Activated B cell treated with CpG ODN at 0.5 μM for 24 hours (primary cell): ENCODE results near the gene CROCC2. TPM values are rescaled to one million over a fixed set of nuclear protein-coding genes. Genes with fewer than 3 reads are reported as not detected.

ENCODE experiments used
- ATAC-seq: fragments of 200-7000 bp; cut with Tn5 transposase; one replicate; pipeline ENCODE4 v1.10.0; 2021; ENCODE audit warnings: low read depth, mild to moderate bottlenecking, moderate library complexity
- CTCF ChIA-PET: fragments of 350-600 bp; sonication (Branson Sonifier 250); formaldehyde crosslinking; loops from one replicate; lab custom pipeline; 2021; ENCODE audit warnings: antibody characterized with exemption; lab: Charles Lee
- POLR2A ChIA-PET: fragments of 350-600 bp; sonication (Branson Sonifier 250); formaldehyde crosslinking; loops from one replicate; lab custom pipeline; 2021; ENCODE audit warnings: antibody characterized with exemption; lab: Charles Lee
- DNase-seq: peaks from one replicate; pipeline ENCODE4 v3.0.0; 2022
- H3K27ac Mint-ChIP-seq: one replicate; pipeline ENCODE4 v1.8.0; 2020; ENCODE audit warnings: mixed read lengths
- H3K27me3 Mint-ChIP-seq: one replicate; pipeline ENCODE4 v1.8.0; 2021; ENCODE audit warnings: mixed read lengths
- H3K36me3 Mint-ChIP-seq: one replicate; pipeline ENCODE4 v1.8.0; 2021; ENCODE audit warnings: low read depth, mixed read lengths
- H3K4me1 Mint-ChIP-seq: one replicate; pipeline ENCODE4 v1.8.0; 2021; ENCODE audit warnings: mixed read lengths
- H3K4me3 Mint-ChIP-seq: one replicate; pipeline ENCODE4 v1.8.0; 2020; ENCODE audit warnings: mild to moderate bottlenecking, mixed read lengths
- H3K9me3 Mint-ChIP-seq: one replicate; pipeline ENCODE4 v1.8.0; 2020; ENCODE audit warnings: mixed read lengths
- CTCF ChIP-seq: fragments of 200-600 bp; IDR thresholded peaks from one replicate; pipeline ENCODE4 v1.8.0; 2022; ENCODE audit warnings: antibody characterized with exemption, mild to moderate bottlenecking
- intact Hi-C: fragments of 100-400 bp; cut with micrococcal nuclease; formaldehyde crosslinking; loops from one replicate; pipeline ENCODE4 v1.15.1; 2024
- total RNA-seq: library from RNA; stranded (reverse); gene quantifications from 2 replicates; pipeline ENCODE4 v1.2.3, GENCODE V29; 2022

The CROCC2 gene
- total RNA-seq, 1 donor from 2014 or later: not detected

GRCh38 chr2:240956171-240956934 lies 50.2 kb downstream of the CROCC2 start:
- H3K27me3 Mint-ChIP-seq: peaks cover 6% of the 10 kb centered on the region
- no peak overlapping the region for H3K4me3 Mint-ChIP-seq
- no peaks in the 10 kb centered on the region for H3K4me1 Mint-ChIP-seq
- no peaks in the 10 kb centered on the region for H3K36me3 Mint-ChIP-seq
- intact Hi-C loops: no loop called here
- TF ChIP-seq CTCF: no peak
- H3K9me3 Mint-ChIP-seq: no peaks in the 10 kb centered on the region
- POLR2A ChIA-PET: no interaction called here
- ATAC-seq: no peak
- CTCF ChIA-PET: no interaction called here
- no peak for DNase-seq
- no peak overlapping the region for H3K27ac Mint-ChIP-seq

GRCh38 chr2:240956935-240957655 lies 51.0 kb downstream of the CROCC2 start:
- intact Hi-C loops: no loop called here
- H3K27ac Mint-ChIP-seq: no peak overlapping the region
- no peak for ATAC-seq

GRCh38 chr2:240957656-240958365 lies 51.7 kb downstream of the CROCC2 start:
- H3K36me3 Mint-ChIP-seq: no peaks in the 10 kb centered on the region
- no peaks in the 10 kb centered on the region for H3K4me1 Mint-ChIP-seq
- intact Hi-C loops: no loop called here
- no peak overlapping the region for H3K27ac Mint-ChIP-seq
- TF ChIP-seq CTCF: no peak
- ChIA-PET POLR2A (no interaction called here), CTCF (no interaction called here)
- H3K9me3 Mint-ChIP-seq: no peaks in the 10 kb centered on the region
- peaks cover 6% of the 10 kb centered on the region for H3K27me3 Mint-ChIP-seq
- ATAC-seq (no peak), DNase-seq (no peak)
- H3K4me3 Mint-ChIP-seq: no peak overlapping the region

More at GRCh38 chr2:240956935-240957655, 51.0 kb downstream of the CROCC2 start:
- H3K4me1 Mint-ChIP-seq: no peaks in the 10 kb centered on the region
- ChIA-PET POLR2A (no interaction called here), CTCF (no interaction called here)
- TF ChIP-seq CTCF: no peak
- H3K9me3 Mint-ChIP-seq: no peaks in the 10 kb centered on the region
- peaks cover 6% of the 10 kb centered on the region for H3K27me3 Mint-ChIP-seq
- H3K4me3 Mint-ChIP-seq: no peak overlapping the region
- no peak for DNase-seq
- H3K36me3 Mint-ChIP-seq: no peaks in the 10 kb centered on the region

- intact Hi-C loops: no loop called here
- ATAC-seq: no peak
- ChIA-PET CTCF (no interaction called here), POLR2A (no interaction called here)
- DNase-seq: no peak
- H3K9me3 Mint-ChIP-seq: no peaks in the 10 kb centered on the region
- H3K27me3 Mint-ChIP-seq: peaks cover 6% of the 10 kb centered on the region
- H3K36me3 Mint-ChIP-seq: no peaks in the 10 kb centered on the region
- H3K27ac Mint-ChIP-seq: no peak overlapping the region
- H3K4me3 Mint-ChIP-seq: no peak overlapping the region
- no peak for TF ChIP-seq CTCF
- H3K4me1 Mint-ChIP-seq: no peaks in the 10 kb centered on the region
These were observed 52.5 kb downstream of the CROCC2 start for GRCh38 chr2:240958366-240959213.
